ENCODE data around the gene KRTAP5-9.

DNA sequence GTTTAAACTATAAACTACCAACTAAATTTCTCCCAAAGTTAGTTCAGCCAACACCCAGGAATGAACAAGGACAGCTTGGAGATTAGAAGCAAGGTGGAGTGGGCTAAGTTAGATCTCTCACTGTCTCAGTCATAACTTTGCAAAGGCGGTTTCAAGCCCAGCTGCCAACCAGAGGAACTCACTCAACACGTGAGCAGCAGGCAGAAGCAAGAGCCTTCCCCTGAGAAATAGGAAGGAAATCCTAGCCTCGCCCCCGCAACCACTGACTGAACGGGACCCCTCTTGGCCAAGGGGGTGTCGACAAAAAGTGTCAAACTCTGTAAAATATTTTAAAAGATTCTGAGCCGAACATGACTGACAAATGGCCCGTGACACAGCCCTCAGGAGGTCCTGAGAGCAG, 4.4 kb upstream of the KRTAP5-9 start:
- no peak for TF ChIP-seq EZH2phosphoT487 (IDR thresholded peaks at IDR 0.05; ENCODE audit: borderline replicate concordance, low read length)
- no peak for TF ChIP-seq EZH2 (IDR thresholded peaks at IDR 0.05; ENCODE audit: low read length, unreplicated experiment)
- TF ChIP-seq, protein P1, sequence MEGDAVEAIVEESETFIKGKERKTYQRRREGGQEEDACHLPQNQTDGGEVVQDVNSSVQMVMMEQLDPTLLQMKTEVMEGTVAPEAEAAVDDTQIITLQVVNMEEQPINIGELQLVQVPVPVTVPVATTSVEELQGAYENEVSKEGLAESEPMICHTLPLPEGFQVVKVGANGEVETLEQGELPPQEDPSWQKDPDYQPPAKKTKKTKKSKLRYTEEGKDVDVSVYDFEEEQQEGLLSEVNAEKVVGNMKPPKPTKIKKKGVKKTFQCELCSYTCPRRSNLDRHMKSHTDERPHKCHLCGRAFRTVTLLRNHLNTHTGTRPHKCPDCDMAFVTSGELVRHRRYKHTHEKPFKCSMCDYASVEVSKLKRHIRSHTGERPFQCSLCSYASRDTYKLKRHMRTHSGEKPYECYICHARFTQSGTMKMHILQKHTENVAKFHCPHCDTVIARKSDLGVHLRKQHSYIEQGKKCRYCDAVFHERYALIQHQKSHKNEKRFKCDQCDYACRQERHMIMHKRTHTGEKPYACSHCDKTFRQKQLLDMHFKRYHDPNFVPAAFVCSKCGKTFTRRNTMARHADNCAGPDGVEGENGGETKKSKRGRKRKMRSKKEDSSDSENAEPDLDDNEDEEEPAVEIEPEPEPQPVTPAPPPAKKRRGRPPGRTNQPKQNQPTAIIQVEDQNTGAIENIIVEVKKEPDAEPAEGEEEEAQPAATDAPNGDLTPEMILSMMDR (conservative IDR thresholded peaks at IDR 0.05; ENCODE audit: low read depth, low read length), result no peak
